GM19467 (cell line): ENCODE data around the gene GPR162.
"Not testable (repeated sequence)": the region's sequence is repeated elsewhere in the genome, so short reads cannot be mapped to it uniquely, and the experiment has no call there.

Source experiments
- ATAC-seq: cut with Tn5 transposase; IDR thresholded peaks from one replicate; pipeline ENCODE4 v1.9.1; 2021; ENCODE audit warnings: mild to moderate bottlenecking, moderate library complexity; ENCODE audit not compliant: unreplicated experiment

Gene GPR162

DNA sequence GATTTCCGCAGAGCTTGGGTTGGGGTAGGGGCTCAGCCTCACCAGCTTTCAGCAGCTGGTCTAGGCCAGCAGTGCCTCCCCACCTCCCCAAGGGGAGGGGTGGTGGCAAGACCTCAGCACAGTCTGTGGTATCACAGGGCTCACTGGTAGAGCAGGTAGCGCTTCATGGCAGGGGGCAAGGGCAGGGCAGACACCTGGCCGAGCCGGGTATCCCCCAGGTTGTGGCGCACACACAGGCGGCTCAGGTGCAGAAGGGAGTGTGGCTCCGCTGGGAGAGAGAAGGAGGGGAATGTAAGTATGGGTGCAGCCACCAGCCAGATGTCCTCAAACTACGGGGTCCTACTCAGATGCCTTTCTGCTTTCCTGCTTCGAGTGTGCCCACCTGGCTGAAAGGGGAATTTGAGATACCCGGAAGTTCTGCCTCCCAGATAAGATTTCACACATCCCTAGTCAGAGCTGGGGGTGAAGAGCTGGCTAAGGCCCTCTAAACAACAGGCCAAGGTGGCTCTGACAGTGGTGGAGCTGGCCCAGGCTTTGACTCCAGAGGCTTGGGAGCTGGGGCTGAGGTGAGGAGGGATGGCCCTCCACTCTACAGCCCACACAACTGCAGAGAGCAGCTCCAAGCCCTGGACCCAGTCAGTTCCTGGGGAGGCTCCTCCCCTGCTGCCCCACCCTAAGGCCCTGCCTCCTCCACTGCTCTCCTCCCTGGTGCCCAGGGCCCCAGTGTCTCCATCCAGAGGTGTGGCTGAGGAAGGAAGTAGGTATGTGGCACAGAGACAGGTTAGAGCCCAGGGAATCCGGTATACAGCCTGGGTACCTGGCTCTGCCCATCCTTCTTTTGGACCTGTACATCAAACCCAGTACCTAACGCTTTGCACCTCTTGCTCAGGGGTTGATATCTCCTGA lies 49.7 kb downstream of the GPR162 start:
- no peak for ATAC-seq

DNA sequence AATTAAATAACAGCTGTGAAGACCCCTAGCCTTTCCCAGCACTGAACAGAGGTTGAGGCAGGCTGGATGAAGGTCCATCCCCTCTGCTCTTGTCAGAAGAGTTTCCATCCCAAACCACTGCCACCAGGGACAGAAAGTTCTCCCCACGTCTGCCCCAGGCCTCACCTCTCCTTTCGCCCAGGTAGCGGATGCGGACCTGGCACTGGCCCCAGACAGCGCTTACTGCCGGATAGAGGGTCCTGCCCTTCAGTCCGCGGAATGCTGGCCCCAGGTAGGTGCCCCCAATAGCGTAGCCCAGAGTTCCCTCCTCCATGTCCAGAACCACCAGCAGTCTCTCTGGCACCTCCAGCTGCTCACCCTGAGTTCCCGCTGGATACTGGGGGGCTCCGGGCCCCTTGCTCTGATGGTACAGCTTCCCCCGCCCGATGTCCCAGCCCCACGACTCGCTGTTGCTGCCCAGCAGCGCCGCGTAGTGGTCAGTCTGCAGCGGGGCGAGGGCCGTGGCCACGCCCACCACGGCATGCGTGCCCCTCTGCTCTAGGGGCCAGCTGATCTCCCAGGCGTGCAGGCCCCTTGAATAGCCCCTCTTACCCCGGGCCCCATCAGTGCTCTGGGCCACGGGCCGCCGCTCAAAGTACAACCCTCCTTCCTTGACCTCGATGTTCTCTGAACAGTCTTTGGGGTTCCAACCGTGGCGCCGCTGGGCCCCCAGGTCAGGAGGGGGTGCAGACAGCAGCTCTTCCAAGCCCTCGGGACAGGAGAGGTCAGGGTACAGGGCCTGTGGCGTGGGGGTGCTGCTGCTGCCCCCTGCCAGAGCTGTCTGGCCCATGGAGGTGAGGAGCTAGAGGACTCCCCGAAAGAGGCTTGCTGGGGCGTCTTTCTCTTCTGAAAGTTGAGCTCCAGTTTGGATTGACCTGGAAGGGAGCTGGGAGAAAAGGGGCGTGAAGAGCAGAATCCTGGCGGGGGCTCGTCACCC lies 50.7 kb downstream of the GPR162 start:
- no peak for ATAC-seq

DNA sequence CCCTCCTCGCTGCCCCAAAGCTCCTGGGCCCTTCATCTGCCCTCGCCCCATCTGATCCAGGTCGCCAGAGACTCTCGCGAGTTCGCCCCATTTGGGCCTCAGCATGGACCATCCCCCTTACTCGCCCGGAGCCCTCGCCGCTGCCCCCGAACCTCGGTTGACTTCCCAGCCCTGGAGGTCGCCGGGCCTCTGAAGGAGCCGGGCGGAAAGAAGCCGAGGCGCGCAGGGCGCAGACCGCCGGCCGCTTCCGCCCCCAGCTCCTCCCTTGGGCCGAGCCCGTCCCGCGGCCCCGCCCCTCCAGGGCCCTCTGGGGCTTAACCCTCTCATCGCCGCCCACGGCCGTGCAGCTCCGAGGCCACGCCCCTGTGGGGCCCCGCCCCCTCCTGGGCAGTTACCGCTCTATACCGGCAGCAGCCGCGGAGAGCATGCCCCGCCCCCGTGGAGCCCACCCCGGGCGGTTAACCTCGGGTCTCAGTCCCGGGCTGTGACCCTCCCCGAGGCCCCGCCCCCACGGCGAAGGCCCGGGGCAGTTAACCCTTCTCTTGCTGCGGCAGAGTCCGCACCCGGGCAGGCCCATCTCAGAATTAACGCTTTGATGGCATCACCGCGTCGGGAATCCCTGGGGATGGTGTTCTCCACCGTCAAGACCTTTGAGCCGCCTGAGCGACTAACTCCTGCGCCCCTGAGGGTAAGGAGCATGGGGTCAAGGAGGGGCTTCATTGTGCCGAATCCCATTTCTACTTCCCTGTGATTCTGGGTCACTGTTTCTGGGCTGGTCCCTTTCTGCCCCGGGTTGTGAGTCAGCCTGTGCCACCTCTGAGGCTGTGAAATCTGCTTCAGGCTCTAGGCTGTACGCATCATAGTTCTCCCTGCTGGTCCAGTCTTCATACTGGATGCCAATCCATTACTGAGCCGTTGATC lies 51.7 kb downstream of the GPR162 start, which contains the start of gene SPSB2:
SPSB2 (minus strand) TSS at position 210 of the 921 bp plus-strand sequence. CDS start 402 bp downstream, outside the sequence.
- ATAC-seq = peak; percentile 71

DNA sequence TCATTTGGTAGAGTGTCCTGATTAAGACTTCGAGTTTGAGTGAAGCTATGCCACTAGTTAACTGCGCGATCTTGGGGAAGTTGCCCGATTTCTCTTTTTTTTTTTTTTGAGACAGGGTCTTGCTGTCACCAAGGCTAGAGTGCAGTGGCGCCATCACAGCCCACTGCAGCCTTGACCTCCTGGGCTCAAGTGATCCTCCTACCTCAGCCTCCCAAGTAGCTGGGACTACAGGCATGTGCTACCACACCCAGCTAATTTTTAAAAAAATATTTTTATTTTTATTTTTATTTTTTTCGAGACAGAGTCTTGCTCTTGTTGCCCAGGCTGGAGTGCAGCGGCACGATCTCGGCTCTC lies 52.4 kb downstream of the GPR162 start:
- not testable (repeated sequence) for ATAC-seq
